ENCODE data around the gene PDE4D. TPM values are rescaled to one million over a fixed set of nuclear protein-coding genes. Genes with fewer than 3 reads are reported as not detected.
"Not testable (repeated sequence)": the region's sequence is repeated elsewhere in the genome, so short reads cannot be mapped to it uniquely, and the experiment has no call there.

Gene PDE4D
- total RNA-seq, 1 donor from 2014 or later = 46.9 TPM

DNA sequence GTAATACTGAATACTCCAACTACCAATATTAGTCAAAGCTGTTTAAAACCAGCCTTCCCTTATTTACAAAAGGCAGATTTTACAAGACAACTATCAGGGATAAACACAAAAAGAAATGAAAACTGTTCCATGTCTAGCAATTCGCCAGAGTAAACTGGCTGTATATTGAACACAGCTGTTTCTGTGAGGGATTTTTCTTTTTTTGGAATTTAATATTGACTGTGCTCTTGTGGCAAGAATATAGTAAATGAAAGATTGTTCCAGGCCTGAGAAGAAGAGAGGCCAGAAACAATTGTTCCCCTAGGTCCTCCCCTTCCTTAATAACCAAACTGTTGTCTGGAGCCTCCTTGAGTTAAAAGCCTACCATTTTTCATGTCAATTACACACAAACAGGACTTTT lies 188.6 kb downstream of the PDE4D start:
- no peak for DNase-seq (ENCODE audit: low spot score)

DNA sequence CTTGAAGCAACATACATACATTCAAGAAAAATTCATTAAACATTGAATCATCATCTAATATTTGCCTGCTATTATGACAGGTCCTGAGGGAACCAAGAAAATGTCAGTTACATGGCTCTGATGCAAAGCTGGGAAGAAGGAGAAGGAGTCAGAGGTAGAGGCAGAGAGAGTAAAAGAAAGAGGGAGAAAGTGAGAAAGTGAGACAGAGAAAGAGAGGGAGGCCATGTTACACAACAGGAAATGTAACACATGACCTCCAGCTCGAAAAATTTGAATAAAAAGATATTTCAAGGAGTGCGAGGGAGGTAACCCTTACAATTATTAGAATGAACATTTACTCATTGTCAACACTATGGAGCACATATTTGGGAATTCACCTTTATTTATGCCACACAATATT lies 189.7 kb downstream of the PDE4D start:
- no peak for DNase-seq (ENCODE audit: low spot score)

DNA sequence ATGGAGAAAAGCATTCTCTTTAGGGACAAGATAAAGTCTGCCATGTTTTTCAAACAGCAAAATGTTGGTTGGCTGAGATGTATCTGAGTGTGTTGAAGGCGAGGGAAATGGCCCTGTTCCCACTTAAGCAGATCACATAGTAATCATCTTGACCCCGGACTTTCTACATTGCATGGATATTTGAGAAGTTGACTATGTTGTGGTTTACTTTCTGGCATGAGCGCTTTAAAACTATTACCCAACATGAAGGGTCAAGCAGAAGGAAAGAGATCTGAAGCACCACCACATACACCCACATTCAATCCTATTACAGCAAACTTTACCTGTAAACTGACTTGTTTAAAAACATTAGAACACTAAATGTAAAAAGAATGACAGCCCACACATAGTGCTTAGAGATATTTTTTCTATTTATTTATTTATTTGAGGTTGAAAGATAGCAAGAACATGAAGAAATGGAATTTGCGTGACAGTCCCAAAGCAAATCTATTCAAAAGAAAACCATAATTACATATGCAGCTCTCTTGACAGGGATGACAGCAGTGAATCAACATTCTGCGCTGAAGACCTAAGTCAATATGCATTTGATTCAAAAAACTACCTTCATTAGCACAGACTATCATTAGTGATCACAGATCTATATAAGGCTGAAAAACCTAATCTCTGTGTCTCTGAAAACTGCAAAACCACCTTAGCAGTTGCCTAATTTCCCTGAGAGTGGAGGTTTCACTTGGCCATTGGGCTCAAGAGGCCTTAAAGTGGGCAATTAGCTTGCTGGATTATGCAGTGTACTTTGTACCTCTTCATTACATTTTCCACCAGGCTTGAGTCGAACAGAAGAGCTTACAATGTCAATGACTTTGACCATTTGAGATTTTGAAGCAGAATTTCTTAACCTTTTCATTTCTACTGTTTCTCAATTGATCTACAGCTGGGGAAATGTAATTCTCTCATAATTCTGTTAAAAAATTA lies 195.0 kb downstream of the PDE4D start:
- DNase-seq (ENCODE audit: low spot score) = no peak

DNA sequence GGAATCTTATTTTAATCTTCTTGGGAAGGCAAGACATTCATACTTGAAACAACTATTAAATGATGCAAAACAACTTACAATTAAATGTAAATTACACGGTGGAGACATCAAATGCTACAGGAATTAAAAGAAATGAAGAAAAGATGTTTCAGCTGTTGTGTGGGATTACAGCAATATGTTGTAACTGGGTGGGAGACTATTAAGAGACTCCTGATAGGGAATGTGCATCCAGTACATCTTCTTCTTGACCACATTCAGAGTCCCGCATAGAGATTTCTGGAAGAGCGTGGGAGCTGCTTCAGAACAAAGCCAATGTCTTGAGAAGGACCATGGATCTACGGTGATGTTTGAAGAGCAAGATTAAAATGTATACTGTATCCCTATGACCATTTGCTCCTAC lies 199.1 kb downstream of the PDE4D start:
- DNase-seq (ENCODE audit: low spot score) = no peak

DNA sequence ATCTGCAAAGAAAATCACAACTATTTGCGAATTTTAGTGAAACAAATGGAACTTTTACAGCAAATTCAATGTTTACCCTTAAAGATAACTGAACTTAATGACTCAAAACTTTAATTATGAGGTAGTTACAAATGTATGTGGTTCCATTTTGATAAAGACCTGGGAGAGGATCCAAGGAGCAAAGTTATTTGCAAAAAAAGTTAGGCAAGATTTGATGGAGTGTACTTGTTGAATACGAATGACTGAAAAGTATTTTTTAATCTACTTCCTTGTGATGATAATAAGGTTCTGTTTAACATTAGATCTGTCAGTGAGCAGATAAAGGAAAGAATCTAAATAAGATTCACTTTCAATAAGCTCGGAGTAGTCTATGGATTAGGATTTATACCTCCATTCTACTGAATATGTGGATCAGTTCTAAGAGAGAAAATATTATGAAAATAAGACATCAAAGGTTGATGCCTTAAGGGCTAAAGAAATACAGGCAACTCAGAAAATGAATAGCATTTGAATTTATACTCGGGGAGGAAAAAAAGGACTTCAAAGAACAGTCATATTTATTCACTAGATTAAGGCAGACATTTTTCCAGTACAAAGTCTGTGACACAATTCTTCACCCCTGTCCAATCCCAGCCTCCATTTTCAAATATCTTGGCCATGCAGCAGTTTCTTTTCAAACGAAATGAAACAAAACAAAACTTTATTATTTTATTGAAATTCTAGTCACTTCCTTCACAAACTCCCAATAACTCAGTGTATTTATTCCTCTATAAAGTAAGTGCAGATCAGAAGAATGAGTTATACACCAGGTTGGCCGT lies 199.8 kb downstream of the PDE4D start:
- DNase-seq (ENCODE audit: low spot score) = no peak

DNA sequence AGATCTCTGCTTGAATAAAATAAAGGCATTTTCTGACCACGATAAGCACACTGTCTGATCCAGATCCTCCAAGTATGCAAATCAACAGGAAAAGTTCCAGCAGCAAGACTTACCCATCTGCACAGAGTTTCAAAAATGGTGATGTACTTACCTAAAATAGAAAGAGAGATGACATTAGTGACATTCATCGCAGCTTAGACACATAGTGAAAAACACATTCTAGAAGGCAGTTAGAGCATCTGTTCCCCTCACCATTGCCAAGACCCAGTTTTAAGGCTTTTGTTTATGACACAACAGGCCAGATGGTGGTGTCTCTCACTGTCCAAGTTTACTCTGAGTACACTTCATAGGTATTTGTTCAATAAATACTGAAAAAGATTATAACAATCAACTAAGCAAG lies 207.7 kb downstream of the PDE4D start:
- DNase-seq (ENCODE audit: low spot score) = no peak

DNA sequence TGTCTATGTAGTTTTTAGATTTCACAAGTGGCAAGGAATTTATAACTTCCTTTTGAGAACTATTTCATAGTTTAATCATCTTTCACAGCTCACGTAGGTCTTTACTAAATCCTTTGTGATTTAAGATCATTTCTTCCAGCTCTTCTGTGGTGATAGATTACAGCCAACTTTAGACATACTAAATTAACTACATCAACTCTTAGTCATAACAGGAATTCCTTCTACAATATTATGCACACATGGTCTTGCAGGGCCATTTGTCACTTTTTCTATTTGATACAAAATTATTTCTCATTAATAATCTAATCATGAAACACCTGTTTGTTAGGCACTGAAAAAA lies 208.4 kb downstream of the PDE4D start:
- no peak for DNase-seq (ENCODE audit: low spot score)

DNA sequence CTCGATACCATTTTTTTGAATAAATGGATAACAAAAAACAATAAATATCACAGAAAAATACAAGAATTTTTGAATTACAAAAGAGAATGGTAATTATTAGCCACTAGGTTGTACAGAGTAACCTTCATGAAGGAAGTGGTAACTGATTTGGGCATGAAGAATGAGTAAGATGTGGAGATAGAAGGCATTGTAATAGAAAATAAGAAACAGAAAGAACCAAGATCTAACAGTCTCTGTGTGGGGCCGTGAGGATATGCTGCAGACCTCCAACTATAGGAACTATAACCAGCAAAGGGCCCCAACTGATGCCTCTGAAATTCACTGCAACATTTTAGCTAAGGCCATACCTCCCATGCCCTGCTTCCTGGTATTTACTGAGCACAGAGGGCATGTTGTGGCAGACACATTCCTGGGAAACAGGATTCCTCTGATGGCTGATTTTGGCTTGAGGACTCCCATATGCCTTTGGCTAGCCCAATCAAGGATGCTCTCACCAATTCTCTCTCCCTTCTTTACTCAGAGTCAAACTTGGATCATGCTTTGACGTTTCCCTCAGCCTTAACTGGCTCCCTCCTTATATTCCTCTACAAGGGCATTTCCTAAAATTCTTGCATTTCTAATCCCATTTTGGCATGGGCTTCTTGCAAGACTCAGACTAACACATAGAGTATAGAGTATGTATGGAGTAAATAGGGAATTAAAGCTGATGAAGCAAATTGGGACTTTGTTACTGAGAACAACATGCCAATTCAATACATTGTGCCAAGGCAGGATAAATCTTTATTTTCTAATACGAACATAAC lies 208.9 kb downstream of the PDE4D start:
- DNase-seq (ENCODE audit: low spot score) = no peak

DNA sequence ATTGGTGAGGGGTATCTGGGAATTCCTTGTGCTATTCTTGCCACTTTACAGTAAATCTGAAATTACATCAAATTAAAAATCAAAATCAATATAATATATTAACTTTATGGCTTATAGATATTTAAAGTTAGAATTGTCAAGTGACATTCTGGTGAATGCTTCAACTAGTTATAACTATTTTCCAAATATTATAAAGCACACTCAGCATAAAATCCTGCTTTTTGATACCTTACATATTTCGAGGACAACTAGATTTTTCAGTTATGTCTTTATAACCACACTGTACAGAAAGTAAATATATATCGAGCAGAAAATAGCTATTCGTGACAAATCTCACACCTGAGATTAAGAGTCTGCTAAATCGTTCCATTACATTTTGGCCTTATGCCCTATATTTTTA lies 210.2 kb downstream of the PDE4D start:
- DNase-seq (ENCODE audit: low spot score) = no peak

DNA sequence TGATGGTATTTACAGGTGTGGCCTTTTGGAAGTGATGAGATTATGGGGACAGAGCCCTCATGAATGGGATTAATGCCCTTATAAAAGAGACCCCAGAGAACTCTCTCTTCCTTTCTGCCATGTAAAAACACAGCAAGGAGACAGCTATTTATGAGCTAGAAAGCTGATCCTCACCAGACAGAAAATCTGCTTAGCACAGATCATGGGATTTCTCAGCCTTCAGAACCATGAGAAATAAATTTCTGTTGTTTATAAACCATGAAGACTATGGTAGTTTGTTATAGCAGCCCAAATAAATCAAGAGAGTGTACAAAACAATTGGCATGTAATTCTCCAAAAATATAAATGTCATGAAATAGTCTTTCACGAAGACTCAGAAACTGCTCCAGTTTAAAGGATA lies 211.0 kb downstream of the PDE4D start:
- DNase-seq (ENCODE audit: low spot score) = no peak

DNA sequence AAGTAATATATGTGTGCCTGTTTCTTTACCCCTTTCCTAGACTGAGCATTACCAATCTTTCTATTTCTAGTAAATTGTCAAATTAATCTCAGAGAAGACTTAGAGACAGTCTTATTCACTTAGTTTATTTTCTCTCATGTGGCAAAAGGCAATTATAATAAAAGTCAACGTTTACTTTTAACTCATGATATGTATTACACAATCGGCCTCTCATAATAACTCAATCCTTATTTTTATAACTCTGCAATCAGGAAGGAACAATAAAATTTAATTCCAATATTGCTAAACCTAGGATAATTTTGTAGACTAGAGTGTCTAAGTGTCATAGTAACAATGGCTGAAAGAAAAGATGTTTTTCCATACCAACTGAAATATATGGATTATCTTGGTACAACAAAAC lies 214.6 kb downstream of the PDE4D start:
- no peak for DNase-seq (ENCODE audit: low spot score)

DNA sequence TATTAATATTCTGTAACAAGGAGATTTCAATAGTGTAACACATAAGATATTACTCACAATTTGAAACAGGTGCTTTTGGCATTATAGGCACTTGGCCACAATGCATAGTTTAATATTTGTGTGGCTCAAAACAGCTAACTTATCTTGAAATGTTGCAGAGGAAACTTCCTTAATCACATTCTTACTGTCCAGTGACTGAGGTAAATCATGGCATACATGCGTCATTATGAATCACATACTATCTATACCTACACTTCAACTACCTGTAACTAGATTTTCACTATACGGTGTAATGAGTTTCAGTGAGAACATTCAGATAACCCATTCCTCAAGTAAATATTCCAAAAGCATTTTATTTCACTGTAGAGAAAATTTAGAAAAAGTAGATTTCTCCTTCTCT lies 218.8 kb downstream of the PDE4D start:
- DNase-seq (ENCODE audit: low spot score) = no peak

DNA sequence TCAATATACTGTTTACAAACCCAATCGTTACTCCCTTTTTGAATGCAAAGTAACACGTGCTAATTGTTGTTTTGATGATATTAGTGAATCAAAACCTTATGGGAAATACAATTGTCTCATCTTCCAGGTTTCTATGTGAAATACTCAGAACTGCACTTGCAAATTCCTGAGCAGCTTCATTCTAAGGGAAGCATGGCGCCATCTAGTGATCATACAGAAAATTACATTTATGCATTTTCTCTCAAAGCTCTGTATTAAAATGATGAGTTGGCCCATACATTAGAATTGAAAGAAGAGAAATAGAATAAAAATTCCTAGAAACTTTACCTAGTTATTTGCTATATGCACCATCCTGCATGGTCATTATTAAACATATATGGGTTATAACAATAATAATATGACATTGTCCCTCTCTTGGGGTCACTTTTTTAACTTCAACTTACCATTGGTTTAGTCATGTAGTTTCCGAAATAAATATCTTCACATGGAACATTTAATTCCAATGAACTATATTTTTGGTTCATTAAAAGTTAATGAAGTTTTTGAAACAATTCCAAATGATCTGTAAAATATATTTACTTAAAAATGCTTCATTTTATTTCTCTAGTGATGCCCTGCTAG lies 220.0 kb downstream of the PDE4D start:
- no peak for DNase-seq (ENCODE audit: low spot score)

DNA sequence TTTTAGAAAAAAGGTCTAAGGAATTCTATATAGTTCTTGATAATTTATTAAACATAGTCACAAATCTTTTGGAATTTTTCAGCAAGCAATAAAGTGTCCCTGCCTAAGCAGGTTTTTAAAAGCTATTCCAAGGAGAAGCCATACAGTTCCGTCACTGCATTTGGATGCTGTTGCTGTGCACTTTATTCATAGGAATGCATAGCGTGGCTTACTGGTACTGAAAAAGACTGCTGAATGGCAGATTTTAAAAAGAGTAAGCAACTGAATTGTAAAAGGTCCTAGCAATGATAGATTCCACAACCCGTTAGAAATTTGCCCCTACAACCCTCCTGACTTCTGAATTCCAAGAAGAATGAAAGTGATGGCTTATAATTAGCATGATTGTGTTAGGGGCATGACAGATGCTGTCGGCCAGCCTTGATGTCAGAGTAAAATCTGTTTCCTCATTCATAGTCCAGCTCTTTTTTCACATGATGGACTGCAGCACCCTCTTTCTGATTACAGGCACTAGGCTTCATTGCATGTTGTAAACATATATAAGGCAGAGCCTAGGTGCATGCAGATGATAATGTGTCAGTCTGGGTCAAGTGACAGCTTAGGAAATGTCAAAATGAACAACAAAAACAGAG lies 227.0 kb downstream of the PDE4D start:
- DNase-seq (ENCODE audit: low spot score) = no peak

DNA sequence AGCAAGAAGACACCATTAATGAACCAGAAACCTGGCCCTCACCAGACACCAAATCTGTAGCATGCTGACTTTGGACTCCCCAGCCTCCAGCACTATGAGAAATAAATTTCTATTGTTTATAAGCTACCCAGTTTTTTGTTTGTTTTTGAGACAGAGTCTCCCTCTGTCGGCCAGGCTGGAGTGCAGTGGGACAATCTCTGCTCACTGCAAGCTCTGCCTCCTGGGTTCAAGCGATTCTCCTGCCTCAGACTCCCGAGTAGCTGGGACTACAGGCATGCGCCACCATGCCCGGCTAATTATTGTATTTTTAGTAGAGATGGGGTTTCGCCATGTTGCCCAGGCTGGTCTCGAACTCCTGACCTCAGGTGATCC lies 227.7 kb downstream of the PDE4D start:
- DNase-seq (ENCODE audit: low spot score) = not testable (repeated sequence)

DNA sequence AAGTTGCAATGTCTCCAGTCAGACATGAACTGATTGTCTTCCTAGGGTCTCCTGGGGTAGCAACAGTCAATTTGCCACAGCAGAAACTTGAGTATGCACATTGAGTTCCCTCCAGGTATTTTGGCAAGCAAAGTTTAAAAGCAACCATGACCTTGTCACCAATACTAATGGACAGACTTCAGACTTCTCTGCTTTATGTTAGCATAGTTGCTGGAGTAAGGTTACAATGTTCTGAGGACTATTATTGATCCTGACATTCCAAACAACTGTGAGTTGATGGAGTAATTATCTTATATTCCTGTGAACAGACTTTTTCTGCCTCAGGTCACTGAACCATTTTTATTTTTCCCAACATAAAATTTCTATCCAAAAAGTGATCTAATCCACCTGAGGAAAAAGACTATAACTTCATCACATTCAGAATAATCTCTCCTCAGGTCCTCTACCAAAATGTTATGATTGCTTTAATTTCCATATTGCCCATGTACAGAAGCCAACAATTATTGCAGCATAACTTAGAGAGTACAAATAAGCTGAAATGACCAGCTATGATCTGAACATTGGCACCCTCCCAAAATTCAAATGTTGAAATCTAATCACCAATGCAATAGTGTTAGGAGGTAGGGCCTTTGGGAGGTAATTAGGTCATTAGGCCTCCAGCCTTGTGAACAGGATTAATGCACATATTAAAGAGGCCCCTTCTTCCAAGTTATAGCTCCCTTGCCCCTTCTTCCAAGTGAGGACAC lies 228.3 kb downstream of the PDE4D start:
- no peak for DNase-seq (ENCODE audit: low spot score)

DNA sequence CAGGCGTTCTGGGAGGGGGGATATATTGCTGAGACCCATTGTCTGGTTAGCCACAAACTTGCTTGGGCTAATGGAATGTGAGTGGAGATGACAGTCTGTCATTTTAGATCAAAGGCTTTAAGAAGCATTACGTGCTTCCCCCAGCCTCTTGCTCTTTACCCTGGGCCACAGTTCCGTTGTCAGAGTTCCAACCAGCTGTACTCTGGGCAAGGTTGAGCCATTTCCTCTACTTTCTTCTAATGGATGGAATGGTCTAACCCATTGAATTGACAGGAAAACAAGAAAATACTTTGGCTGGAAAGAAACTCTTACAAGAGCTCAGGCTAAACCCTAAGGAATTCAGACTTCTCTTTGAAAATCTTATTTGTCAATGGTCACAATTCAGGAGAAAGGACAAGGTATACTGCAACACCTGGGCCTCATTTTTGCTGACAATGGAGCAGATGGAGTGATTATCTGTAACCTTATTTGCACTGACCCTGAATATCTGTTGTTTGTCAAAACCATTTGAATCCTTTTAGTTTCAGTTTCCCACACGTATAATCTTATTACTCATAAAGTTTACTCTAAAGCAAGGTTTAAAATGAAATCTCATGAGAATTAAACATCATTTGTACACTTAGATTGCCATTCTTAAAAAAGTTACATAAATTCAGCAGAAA lies 231.4 kb downstream of the PDE4D start:
- DNase-seq (ENCODE audit: low spot score) = no peak

DNA sequence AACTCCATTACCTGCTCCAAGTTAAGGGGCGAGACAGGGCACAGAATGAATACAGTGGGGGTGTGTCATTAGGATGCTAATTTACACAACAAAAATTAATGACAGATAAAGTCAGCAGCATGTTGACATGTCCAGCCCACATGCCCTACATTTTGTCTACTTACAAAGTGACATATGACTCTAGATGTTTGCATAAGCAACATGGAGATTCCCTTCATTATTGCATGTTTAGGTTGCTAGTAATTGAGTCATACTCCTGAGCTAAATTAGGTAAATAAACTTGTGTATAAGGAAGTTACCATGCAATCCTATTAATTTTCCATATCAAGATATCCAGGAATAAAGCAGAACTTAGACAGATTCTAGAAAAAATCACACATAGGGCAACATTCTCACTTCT lies 232.2 kb downstream of the PDE4D start:
- no peak for DNase-seq (ENCODE audit: low spot score)

DNA sequence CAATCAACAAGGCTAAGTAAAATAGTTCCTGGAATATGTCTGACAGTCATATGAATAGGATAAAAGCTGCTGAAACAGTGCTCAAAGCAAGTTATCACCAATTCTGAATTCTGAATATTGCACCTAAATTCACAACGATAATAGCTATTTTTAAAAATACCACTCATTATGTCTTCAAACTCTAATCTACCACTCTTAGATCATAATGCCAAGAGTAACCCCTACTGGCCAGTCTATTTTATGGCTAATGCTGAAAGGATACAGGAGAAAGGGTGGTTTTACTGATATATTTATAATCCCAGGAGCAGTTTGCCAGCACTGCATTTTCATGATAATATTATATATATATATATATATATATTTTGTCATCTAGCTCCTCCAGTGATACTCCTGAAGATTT lies 232.8 kb downstream of the PDE4D start:
- DNase-seq (ENCODE audit: low spot score) = no peak
